GM19372 (cell line): ENCODE measurements around the gene SLC39A10.
"Not testable (repeated sequence)": the region's sequence is repeated elsewhere in the genome, so short reads cannot be mapped to it uniquely, and the experiment has no call there.

Experiments used
- ATAC-seq: cut with Tn5 transposase; IDR thresholded peaks from one replicate; pipeline ENCODE4 v1.9.1; 2021; ENCODE audit warnings: mild to moderate bottlenecking, low read depth, moderate library complexity; ENCODE audit not compliant: unreplicated experiment

Gene SLC39A10

DNA sequence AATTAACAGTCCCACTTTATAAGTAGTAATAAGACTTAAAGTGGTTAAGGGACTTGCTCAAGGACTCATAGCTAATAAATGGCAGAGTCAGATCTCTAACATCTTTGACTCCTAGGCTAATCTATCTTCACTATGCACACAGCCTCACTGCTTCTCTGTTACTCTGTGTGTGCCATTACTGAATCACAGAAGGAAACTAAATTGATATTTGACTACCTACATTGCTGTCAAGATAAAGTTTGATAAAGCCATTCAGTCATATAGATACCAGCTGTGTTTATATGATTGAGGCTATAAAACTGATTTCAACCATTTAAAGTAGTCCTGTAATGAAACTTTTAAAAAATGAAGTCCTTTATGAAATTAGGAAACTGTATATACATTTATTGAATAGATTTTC, 10.9 kb downstream of the SLC39A10 start:
- ATAC-seq, result no peak

- ATAC-seq, result no peak
These were observed 13.2 kb downstream of the SLC39A10 start for GRCh38 chr2:195670191-195670590.

DNA sequence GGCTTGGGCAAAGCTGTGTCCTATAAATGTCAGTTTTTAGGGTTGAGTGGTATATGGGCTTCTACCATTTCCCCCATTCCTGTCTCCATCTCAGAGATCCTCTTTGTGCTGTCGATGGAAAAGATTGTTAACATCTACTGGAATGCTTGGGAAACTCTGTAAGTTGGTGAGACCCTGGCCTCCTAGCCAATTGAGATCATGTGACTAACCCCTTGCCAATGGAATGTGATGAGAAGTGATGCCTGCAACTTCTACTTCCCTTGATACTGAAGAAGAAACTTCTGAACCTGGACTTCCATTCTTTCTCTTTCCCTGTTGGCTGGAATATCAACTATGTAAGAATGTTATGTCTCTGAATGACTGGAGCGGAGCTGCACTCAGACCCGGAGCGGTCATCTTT, 14.5 kb downstream of the SLC39A10 start:
- no peak for ATAC-seq

GRCh38 chr2:195672674-195673073, 15.6 kb downstream of the SLC39A10 start:
- ATAC-seq, result no peak

DNA sequence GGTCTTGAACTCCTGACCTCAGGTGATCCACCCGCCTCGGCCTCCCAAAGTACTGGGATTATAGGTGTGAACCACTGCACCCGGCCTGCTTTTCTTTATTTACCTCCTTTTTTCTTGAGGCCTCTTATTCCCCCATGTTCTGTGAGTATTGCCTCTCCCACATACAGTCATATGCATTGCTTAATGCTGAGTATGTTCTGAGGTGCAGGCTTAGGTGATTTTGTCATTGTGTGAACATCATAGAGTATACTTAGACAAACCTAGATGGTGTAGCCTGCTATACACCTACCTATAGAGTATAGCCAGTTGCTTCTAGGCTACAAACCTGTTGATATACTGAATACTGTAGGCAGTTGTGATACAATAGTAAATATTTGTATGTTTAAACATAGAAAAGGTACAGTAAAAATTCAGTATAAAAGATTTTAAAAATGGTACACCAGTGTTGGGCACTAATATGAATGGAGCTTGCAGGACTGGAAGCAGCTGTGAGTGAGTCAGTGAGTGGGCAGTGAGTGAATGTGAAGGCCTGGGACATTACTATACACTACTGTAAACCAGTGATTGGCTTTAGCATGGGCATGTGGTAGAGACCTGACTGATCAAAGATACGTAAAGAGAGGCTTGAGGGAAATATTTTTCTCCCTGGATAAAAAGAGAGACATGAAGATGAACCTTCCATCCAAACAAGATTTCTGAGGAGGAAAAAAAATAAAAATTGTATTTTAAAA, 17.6 kb downstream of the SLC39A10 start:
- ATAC-seq, result no peak

- ATAC-seq, result no peak
These were observed 18.9 kb downstream of the SLC39A10 start for GRCh38 chr2:195675783-195676427.

DNA sequence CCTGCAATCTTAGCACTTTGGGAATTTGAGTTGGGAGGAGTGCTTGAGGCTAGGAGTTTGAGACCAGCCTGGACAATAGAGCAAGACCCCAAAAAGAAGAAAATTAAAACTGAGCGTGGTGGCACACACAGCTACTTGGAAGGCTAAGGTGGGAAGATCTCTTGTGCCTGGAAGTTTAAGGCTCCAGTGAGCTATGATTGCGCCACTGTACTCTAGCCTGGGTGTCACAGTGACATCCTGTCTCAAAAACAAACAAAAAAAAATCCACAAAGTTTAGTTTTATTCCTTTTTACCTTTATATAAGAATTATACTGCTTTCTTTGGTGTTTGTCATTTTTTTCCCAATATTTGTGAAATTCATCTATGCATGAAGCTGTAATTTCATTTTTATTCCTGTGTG, 20.3 kb downstream of the SLC39A10 start:
- ATAC-seq, result no peak

- no peak for ATAC-seq
These were observed 20.9 kb downstream of the SLC39A10 start for GRCh38 chr2:195677884-195678283.

- ATAC-seq, result no peak
These were observed 25.1 kb downstream of the SLC39A10 start for GRCh38 chr2:195682077-195682476.

DNA sequence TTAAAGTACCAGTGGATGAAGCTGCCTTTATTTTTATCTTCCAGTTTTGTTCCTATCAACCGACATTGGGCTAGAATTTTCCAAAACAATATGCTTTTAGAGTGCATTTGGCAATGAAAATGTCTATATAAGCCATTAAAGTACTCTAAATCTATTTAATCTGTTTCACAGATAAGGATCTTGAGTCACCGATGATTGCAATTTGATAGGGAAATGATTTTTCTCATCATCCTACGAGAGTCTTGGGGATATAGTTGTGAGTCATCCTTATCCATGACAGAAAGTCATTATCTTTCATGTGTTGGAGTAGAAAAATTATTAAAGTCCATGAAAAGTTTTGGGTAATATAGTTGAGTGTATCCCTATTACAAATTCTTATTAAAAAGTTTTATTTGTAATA, 26.1 kb downstream of the SLC39A10 start:
- no peak for ATAC-seq

GRCh38 chr2:195686564-195686963, 29.5 kb downstream of the SLC39A10 start:
- ATAC-seq, result no peak

GRCh38 chr2:195687320-195688086, 30.5 kb downstream of the SLC39A10 start:
- ATAC-seq, result no peak

- ATAC-seq, result not testable (repeated sequence)
These were observed 35.5 kb downstream of the SLC39A10 start for GRCh38 chr2:195692531-195692930.

DNA sequence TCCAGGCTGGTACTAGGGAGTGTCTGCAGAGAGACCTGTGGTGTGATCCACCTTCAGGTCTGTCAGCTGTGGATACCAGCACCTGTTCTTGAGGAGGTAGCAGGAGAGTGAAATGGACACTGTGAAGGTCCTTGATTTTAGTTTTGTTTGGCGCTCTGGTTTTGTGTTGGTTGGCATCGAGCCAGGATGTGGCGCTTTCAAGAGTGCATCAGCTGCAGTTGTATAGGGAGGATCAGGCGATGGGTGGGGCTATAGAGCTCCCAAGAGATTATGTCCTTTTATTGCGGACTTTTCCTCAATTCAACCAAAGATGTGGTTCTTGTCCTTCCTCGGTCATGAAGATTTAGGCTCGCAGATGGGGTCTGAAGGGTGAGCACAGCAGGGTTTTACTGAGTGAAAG, 37.5 kb downstream of the SLC39A10 start:
- ATAC-seq, result no peak

GRCh38 chr2:195695002-195695631, 38.1 kb downstream of the SLC39A10 start:
- no peak for ATAC-seq

GRCh38 chr2:195696012-195696411, 39.0 kb downstream of the SLC39A10 start:
- ATAC-seq, result no peak

- ATAC-seq, result no peak
These were observed 40.7 kb downstream of the SLC39A10 start for GRCh38 chr2:195697681-195698220.

- no peak for ATAC-seq
These were observed 43.5 kb downstream of the SLC39A10 start for GRCh38 chr2:195700480-195700879.

- ATAC-seq, result no peak
These were observed 49.3 kb downstream of the SLC39A10 start for GRCh38 chr2:195706161-195706900.
